HUES6 (cell line): ENCODE measurements around the gene SEC62.

Source experiments
- H3K27ac ChIP-seq: 2 replicates; pipeline ENCODE4 v1.7.0; 2013; ENCODE audit warnings: low read depth, mild to moderate bottlenecking, low read length, inconsistent platforms
- H3K27me3 ChIP-seq: 2 replicates; pipeline ENCODE4 v1.6.1; 2013; ENCODE audit warnings: low read length; ENCODE audit not compliant: control insufficient read depth, insufficient read depth
- H3K36me3 ChIP-seq: 2 replicates; pipeline ENCODE4 v1.6.1; 2013; ENCODE audit warnings: low read length; ENCODE audit not compliant: control insufficient read depth, insufficient read depth
- H3K4me1 ChIP-seq: 2 replicates; pipeline ENCODE4 v1.6.1; 2013; ENCODE audit warnings: low read length; ENCODE audit not compliant: control insufficient read depth, insufficient read depth
- H3K4me3 ChIP-seq: 2 replicates; pipeline ENCODE4 v1.5.1; 2013; ENCODE audit warnings: low read depth, low read length
- H3K9ac ChIP-seq: one replicate; pipeline ENCODE4 v1.6.1; 2013; ENCODE audit warnings: mild to moderate bottlenecking, low read length
- H3K9me3 ChIP-seq: 2 replicates; pipeline ENCODE4 v1.6.1; 2013; ENCODE audit warnings: low read depth, low read length; ENCODE audit not compliant: control insufficient read depth, insufficient read depth

Gene SEC62

GRCh38 chr3:169966428-169966950, at the start of gene SEC62:
Gene SEC62 (plus strand): TSS chr3:169966807. CDS start chr3:169966823, 16 bp downstream.
- no peaks in the 10 kb centered on the region for H3K9me3 ChIP-seq
- peak within 1 kb of the TSS; percentile 90 for H3K9ac ChIP-seq
- peak within 1 kb of the TSS; percentile 94 for H3K4me3 ChIP-seq
- 0 out of 2 replicates have a peak, but pooled peaks cover 7% of the 10 kb centered on the region for H3K36me3 ChIP-seq
- no peaks in the 10 kb centered on the region for H3K27me3 ChIP-seq
- peaks cover 18% of the 10 kb centered on the region for H3K4me1 ChIP-seq
- H3K27ac ChIP-seq, result peak within 1 kb of the TSS; percentile 69

- H3K9me3 ChIP-seq, result no peaks in the 10 kb centered on the region
- no peak overlapping the region for H3K4me3 ChIP-seq
- no peak overlapping the region for H3K27ac ChIP-seq
- no peaks in the 10 kb centered on the region for H3K36me3 ChIP-seq
- no peaks in the 10 kb centered on the region for H3K27me3 ChIP-seq
- no peak overlapping the region for H3K9ac ChIP-seq
- H3K4me1 ChIP-seq, result no peaks in the 10 kb centered on the region
Measured at GRCh38 chr3:169923189-169923588, 43.4 kb upstream of the SEC62 start.

- H3K9me3 ChIP-seq, result no peaks in the 10 kb centered on the region
- no peak overlapping the region for H3K4me3 ChIP-seq
- H3K4me1 ChIP-seq, result no peaks in the 10 kb centered on the region
- no peak overlapping the region for H3K9ac ChIP-seq
- no peaks in the 10 kb centered on the region for H3K36me3 ChIP-seq
- H3K27me3 ChIP-seq, result no peaks in the 10 kb centered on the region
- H3K27ac ChIP-seq, result no peak overlapping the region
Measured at GRCh38 chr3:169923831-169924230, 42.8 kb upstream of the SEC62 start.

- H3K4me1 ChIP-seq, result no peaks in the 10 kb centered on the region
- no peaks in the 10 kb centered on the region for H3K9me3 ChIP-seq
- no peaks in the 10 kb centered on the region for H3K27me3 ChIP-seq
- H3K27ac ChIP-seq, result no peak overlapping the region
- H3K9ac ChIP-seq, result no peak overlapping the region
- no peaks in the 10 kb centered on the region for H3K36me3 ChIP-seq
- H3K4me3 ChIP-seq, result no peak overlapping the region
Measured at GRCh38 chr3:169929830-169930519, 36.6 kb upstream of the SEC62 start.

GRCh38 chr3:169930843-169931242, 35.8 kb upstream of the SEC62 start:
- no peak overlapping the region for H3K9ac ChIP-seq
- H3K36me3 ChIP-seq, result no peaks in the 10 kb centered on the region
- H3K4me3 ChIP-seq, result no peak overlapping the region
- no peaks in the 10 kb centered on the region for H3K27me3 ChIP-seq
- H3K4me1 ChIP-seq, result no peaks in the 10 kb centered on the region
- H3K27ac ChIP-seq, result no peak overlapping the region
- no peaks in the 10 kb centered on the region for H3K9me3 ChIP-seq

- H3K9me3 ChIP-seq, result no peaks in the 10 kb centered on the region
- H3K4me1 ChIP-seq, result no peaks in the 10 kb centered on the region
- H3K27me3 ChIP-seq, result no peaks in the 10 kb centered on the region
- H3K27ac ChIP-seq, result no peak overlapping the region
- no peaks in the 10 kb centered on the region for H3K36me3 ChIP-seq
- H3K4me3 ChIP-seq, result no peak overlapping the region
- H3K9ac ChIP-seq, result no peak overlapping the region
Measured at GRCh38 chr3:169931747-169932520, 34.7 kb upstream of the SEC62 start.

GRCh38 chr3:169939320-169939719, 27.3 kb upstream of the SEC62 start:
- Histone ChIP-seq H3K9ac (no peak overlapping the region), H3K36me3 (no peaks in the 10 kb centered on the region), H3K9me3 (peaks cover 4% of the 10 kb centered on the region; the same call in 1 of the 2 replicates), H3K4me1 (no peaks in the 10 kb centered on the region), H3K27ac (no peak overlapping the region), H3K27me3 (no peaks in the 10 kb centered on the region), H3K4me3 (no peak overlapping the region)

- no peaks in the 10 kb centered on the region for H3K27me3 ChIP-seq
- no peaks in the 10 kb centered on the region for H3K36me3 ChIP-seq
- no peaks in the 10 kb centered on the region for H3K4me1 ChIP-seq
- peaks cover 4% of the 10 kb centered on the region; the same call in 1 of the 2 replicates for H3K9me3 ChIP-seq
- no peak overlapping the region for H3K4me3 ChIP-seq
- H3K9ac ChIP-seq, result no peak overlapping the region
- H3K27ac ChIP-seq, result no peak overlapping the region
Measured at GRCh38 chr3:169939751-169940150, 26.9 kb upstream of the SEC62 start.

- Histone ChIP-seq H3K4me3 (no peak overlapping the region), H3K4me1 (no peaks in the 10 kb centered on the region), H3K9ac (no peak overlapping the region), H3K9me3 (peaks cover 4% of the 10 kb centered on the region; the same call in 1 of the 2 replicates), H3K27ac (no peak overlapping the region), H3K27me3 (no peaks in the 10 kb centered on the region), H3K36me3 (no peaks in the 10 kb centered on the region)
Measured at GRCh38 chr3:169940470-169941181, 26.0 kb upstream of the SEC62 start.

GRCh38 chr3:169945313-169945712, 21.3 kb upstream of the SEC62 start:
- Histone ChIP-seq H3K4me1 (no peaks in the 10 kb centered on the region), H3K9me3 (peaks cover 4% of the 10 kb centered on the region; the same call in 1 of the 2 replicates), H3K9ac (no peak overlapping the region), H3K4me3 (no peak overlapping the region), H3K36me3 (no peaks in the 10 kb centered on the region), H3K27me3 (no peaks in the 10 kb centered on the region), H3K27ac (no peak overlapping the region)
